Neuronal stem cell (in vitro differentiated cells): ENCODE data around the gene MIER3.

Experiments
- DNase-seq: peaks from one replicate; pipeline ENCODE4 v3.0.0-alpha.2; 2013; ENCODE audit warnings: low spot score
- H2AFZ ChIP-seq: one replicate; pipeline ENCODE4 v1.6.1; 2013; ENCODE audit warnings: mild to moderate bottlenecking, low read length, inconsistent platforms
- H2AK5ac ChIP-seq: 2 replicates; pipeline ENCODE4 v1.6.1; 2013; ENCODE audit warnings: low read depth, mild to moderate bottlenecking, inconsistent platforms, low read length, moderate library complexity, mixed read lengths
- H2BK120ac ChIP-seq: 2 replicates; pipeline ENCODE4 v1.6.1; 2013; ENCODE audit warnings: low read depth, mild to moderate bottlenecking, inconsistent platforms, low read length, moderate library complexity, mixed read lengths
- H2BK12ac ChIP-seq: one replicate; pipeline ENCODE4 v1.6.1; 2013; ENCODE audit warnings: low read length, inconsistent platforms
- H2BK15ac ChIP-seq: 2 replicates; pipeline ENCODE4 v1.6.1; 2013; ENCODE audit warnings: mild to moderate bottlenecking, low read length, inconsistent platforms, mixed read lengths
- H2BK5ac ChIP-seq: one replicate; pipeline ENCODE4 v1.6.1; 2013; ENCODE audit warnings: inconsistent platforms, mild to moderate bottlenecking, low read length, moderate library complexity
- H3K14ac ChIP-seq: one replicate; pipeline ENCODE4 v1.6.1; 2013; ENCODE audit warnings: low read length, inconsistent platforms
- H3K18ac ChIP-seq: 2 replicates; pipeline ENCODE4 v1.6.1; 2013; ENCODE audit warnings: low read length, inconsistent platforms
- H3K23ac ChIP-seq: 2 replicates; pipeline ENCODE4 v1.6.1; 2013; ENCODE audit warnings: low read depth, mild to moderate bottlenecking, mixed read lengths, low read length, inconsistent platforms; ENCODE audit not compliant: poor library complexity
- H3K27ac ChIP-seq: replicated peaks from 3 replicates; pipeline ENCODE4 v1.5.1; 2013; ENCODE audit warnings: low read length, inconsistent platforms
- H3K27me3 ChIP-seq, 3 experiments: 2 replicates each; pipeline ENCODE4 v1.6.1; 2013; ENCODE audit warnings: low read length in 3 of 3, mild to moderate bottlenecking in 2 of 3, inconsistent platforms in 1 of 3, low read depth in 1 of 3, mixed read lengths in 1 of 3, moderate library complexity in 1 of 3; ENCODE audit not compliant: control insufficient read depth in 3 of 3, insufficient read depth in 3 of 3
- H3K36me3 ChIP-seq, 2 donors: replicated peaks in 1 of 2; 2 replicates each; pipeline ENCODE4 v1.6.1; 2013; ENCODE audit warnings: low read length in 2 of 2; ENCODE audit not compliant: control insufficient read depth in 2 of 2, insufficient read depth in 2 of 2
- H3K4ac ChIP-seq: 2 replicates; pipeline ENCODE4 v1.6.1; 2013; ENCODE audit warnings: inconsistent platforms, mild to moderate bottlenecking, low read length, moderate library complexity
- H3K4me1 ChIP-seq, 2 donors: 1 replicate in 1 of 2; 2 replicates in 1 of 2; pipeline ENCODE4 v1.6.1; 2013; ENCODE audit warnings: low read length in 2 of 2, low read depth in 1 of 2; ENCODE audit not compliant: control insufficient read depth in 2 of 2, insufficient read depth in 1 of 2
- H3K4me2 ChIP-seq: one replicate; pipeline ENCODE4 v1.6.1; 2013; ENCODE audit warnings: mild to moderate bottlenecking, low read length, inconsistent platforms; ENCODE audit not compliant: insufficient read depth, poor library complexity, severe bottlenecking
- H3K4me3 ChIP-seq, 2 donors: 2 replicates each; pipeline ENCODE4 v1.5.1; 2013; ENCODE audit warnings: low read length in 2 of 2, mild to moderate bottlenecking in 2 of 2, inconsistent platforms in 1 of 2, moderate library complexity in 1 of 2
- H3K79me1 ChIP-seq: one replicate; pipeline ENCODE4 v1.6.1; 2013; ENCODE audit warnings: low read depth, mild to moderate bottlenecking, inconsistent platforms, low read length, moderate library complexity
- H3K9ac ChIP-seq: one replicate; pipeline ENCODE4 v1.6.1; 2013; ENCODE audit warnings: mild to moderate bottlenecking, low read depth, low read length, inconsistent platforms; ENCODE audit not compliant: poor library complexity
- H3K9me3 ChIP-seq, 2 donors: replicated peaks in 1 of 2; 2 replicates each; pipeline versions ENCODE3 to v1.6.1; 2013; ENCODE audit warnings: low read length in 2 of 2, mild to moderate bottlenecking in 2 of 2, inconsistent platforms in 1 of 2, low read depth in 1 of 2, mixed read lengths in 1 of 2, moderate library complexity in 1 of 2; ENCODE audit not compliant: control insufficient read depth in 2 of 2, insufficient read depth in 1 of 2
- H4K8ac ChIP-seq: one replicate; pipeline ENCODE4 v1.6.1; 2013; ENCODE audit warnings: low read depth, mild to moderate bottlenecking, inconsistent platforms, low read length, moderate library complexity
- H4K91ac ChIP-seq: one replicate; pipeline ENCODE4 v1.6.1; 2013; ENCODE audit warnings: low read length, low read depth, mild to moderate bottlenecking, inconsistent platforms; ENCODE audit not compliant: poor library complexity
- WGBS, 2 donors: extraction: QIAGEN DNeasy Blood & Tissue Kit; methylation state at CpG; one replicate each; pipeline ENCODE4 v1.1.7; 2013; ENCODE audit warnings: missing lambda C conversion rate in 2 of 2, mixed read lengths in 1 of 2; ENCODE audit not compliant: insufficient read length in 2 of 2, insufficient replicate concordance in 1 of 2; ENCODE audit errors: extremely low coverage in 2 of 2; 5-methylcytosine and 5-hydroxymethylcytosine counted together

MIER3 gene

GRCh38 chr5:56973473-56973872 lies 21.6 kb upstream of the MIER3 start:
- H3K4me3 ChIP-seq, result no peak overlapping the region
- no peak overlapping the region for H4K8ac ChIP-seq
- no peak overlapping the region for H3K18ac ChIP-seq
- no peak overlapping the region for H2BK120ac ChIP-seq
- H3K27ac ChIP-seq, result no peak overlapping the region
- no peak overlapping the region for H3K4ac ChIP-seq
- peak overlapping the region; percentile 66 for H2AFZ ChIP-seq
- H2BK5ac ChIP-seq, result no peak overlapping the region
- H3K9me3 ChIP-seq, result peaks cover 0 to 2% of the 10 kb centered on the region in 2 donors
- peaks cover 0 to 36% (median 0%) of the 10 kb centered on the region in 3 experiments for H3K27me3 ChIP-seq
- H2BK15ac ChIP-seq, result no peak overlapping the region
- H3K79me1 ChIP-seq, result no peaks in the 10 kb centered on the region
- no peaks in the 10 kb centered on the region for H3K4me1 ChIP-seq
- H4K91ac ChIP-seq, result no peak overlapping the region
- no peak overlapping the region for H3K23ac ChIP-seq
- H2BK12ac ChIP-seq, result no peak overlapping the region
- WGBS, 2 donors, result no CpG with 5 or more reads among the region's 6 CpGs
- no peak overlapping the region for H3K14ac ChIP-seq
- H3K36me3 ChIP-seq, result no peaks in the 10 kb centered on the region
- H3K9ac ChIP-seq, result no peak overlapping the region
- H3K4me2 ChIP-seq, result no peak overlapping the region
- no peak for DNase-seq
- no peak overlapping the region for H2AK5ac ChIP-seq

GRCh38 chr5:56971275-56971674 lies 19.4 kb upstream of the MIER3 start:
- Histone ChIP-seq H3K4me2 (no peak overlapping the region), H3K18ac (no peak overlapping the region), H2BK12ac (no peak overlapping the region), H2BK5ac (no peak overlapping the region), H2BK120ac (no peak overlapping the region), H2AFZ (no peak overlapping the region), H3K4me3 (no peak overlapping the region), H3K9ac (no peak overlapping the region), H3K14ac (no peak overlapping the region), H3K27ac (no peak overlapping the region), H3K27me3 (peaks cover 0 to 39% (median 0%) of the 10 kb centered on the region in 3 experiments), H3K36me3 (no peaks in the 10 kb centered on the region), H3K4ac (no peak overlapping the region), H3K23ac (no peak overlapping the region), H3K4me1 (no peaks in the 10 kb centered on the region), H3K79me1 (no peaks in the 10 kb centered on the region), H4K91ac (no peak overlapping the region), H2BK15ac (no peak overlapping the region), H3K9me3 (peaks cover 0 to 2% of the 10 kb centered on the region in 2 donors), H4K8ac (no peak overlapping the region), H2AK5ac (no peak overlapping the region)
- WGBS, 2 donors, result no CpG with 5 or more reads among the region's 3 CpGs
- no peak for DNase-seq

- no CpG with 5 or more reads among the region's 2 CpGs for WGBS, 2 donors
- H3K27ac ChIP-seq, result no peak overlapping the region
- no peak overlapping the region for H2AK5ac ChIP-seq
- H4K91ac ChIP-seq, result no peak overlapping the region
- H3K4me2 ChIP-seq, result no peak overlapping the region
- no peak overlapping the region for H3K9ac ChIP-seq
- H3K36me3 ChIP-seq, result no peaks in the 10 kb centered on the region
- H2BK12ac ChIP-seq, result no peak overlapping the region
- peaks cover 0 to 41% (median 0%) of the 10 kb centered on the region in 3 experiments for H3K27me3 ChIP-seq
- peaks cover 0 to 1% of the 10 kb centered on the region in 2 donors for H3K4me1 ChIP-seq
- H2BK120ac ChIP-seq, result no peak overlapping the region
- DNase-seq, result no peak
- no peak overlapping the region for H3K4me3 ChIP-seq
- H3K79me1 ChIP-seq, result no peaks in the 10 kb centered on the region
- H3K18ac ChIP-seq, result no peak overlapping the region
- H3K14ac ChIP-seq, result no peak overlapping the region
- peaks cover 0 to 1% of the 10 kb centered on the region in 2 donors for H3K9me3 ChIP-seq
- no peak overlapping the region for H2BK5ac ChIP-seq
- no peak overlapping the region for H3K4ac ChIP-seq
- no peak overlapping the region for H3K23ac ChIP-seq
- no peak overlapping the region for H2BK15ac ChIP-seq
- no peak overlapping the region for H4K8ac ChIP-seq
- no peak overlapping the region for H2AFZ ChIP-seq
Observed at GRCh38 chr5:56964173-56964572, 12.2 kb upstream of the MIER3 start.

GRCh38 chr5:56963246-56963645 lies 11.3 kb upstream of the MIER3 start:
- peaks cover 0 to 1% of the 10 kb centered on the region in 2 donors for H3K9me3 ChIP-seq
- H2AK5ac ChIP-seq, result no peak overlapping the region
- no peaks in the 10 kb centered on the region for H3K36me3 ChIP-seq
- H4K8ac ChIP-seq, result no peak overlapping the region
- H3K4me1 ChIP-seq, result peaks cover 0 to 1% of the 10 kb centered on the region in 2 donors
- H3K14ac ChIP-seq, result no peak overlapping the region
- no CpG with 5 or more reads among the region's 5 CpGs for WGBS, 2 donors
- H3K23ac ChIP-seq, result no peak overlapping the region
- DNase-seq, result no peak
- H3K27me3 ChIP-seq, result peaks cover 0 to 41% (median 0%) of the 10 kb centered on the region in 3 experiments
- no peak overlapping the region for H3K4me2 ChIP-seq
- H2BK120ac ChIP-seq, result no peak overlapping the region
- H2BK5ac ChIP-seq, result no peak overlapping the region
- no peak overlapping the region for H2AFZ ChIP-seq
- no peak overlapping the region for H2BK12ac ChIP-seq
- H3K18ac ChIP-seq, result no peak overlapping the region
- H2BK15ac ChIP-seq, result no peak overlapping the region
- H3K4me3 ChIP-seq, result no peak overlapping the region
- no peak overlapping the region for H3K9ac ChIP-seq
- H3K27ac ChIP-seq, result no peak overlapping the region
- H4K91ac ChIP-seq, result no peak overlapping the region
- no peaks in the 10 kb centered on the region for H3K79me1 ChIP-seq
- no peak overlapping the region for H3K4ac ChIP-seq
